ENCODE data around the gene EGFLAM.

Gene EGFLAM

GRCh38 chr5:38446029-38446522, 187.7 kb downstream of the EGFLAM start:
- DNase-seq (ENCODE audit: extremely low read depth, low read depth) = no peak

GRCh38 chr5:38447056-38447455, 188.7 kb downstream of the EGFLAM start:
- TF ChIP-seq CTCF (IDR thresholded peaks at IDR 0.05; ENCODE audit: low read depth, low read length) = no peak
- DNase-seq (ENCODE audit: extremely low read depth, low read depth) = no peak

More at GRCh38 chr5:38446029-38446522, 187.7 kb downstream of the EGFLAM start:
- TF ChIP-seq CTCF (IDR thresholded peaks at IDR 0.05; ENCODE audit: low read depth, low read length) = no peak

GRCh38 chr5:38447786-38448185, 189.4 kb downstream of the EGFLAM start:
- no peak for TF ChIP-seq CTCF (IDR thresholded peaks at IDR 0.05; ENCODE audit: low read depth, low read length)
- DNase-seq (ENCODE audit: extremely low read depth, low read depth) = peak; percentile 59

- no peak for DNase-seq (ENCODE audit: extremely low read depth, low read depth)
- no peak for TF ChIP-seq CTCF (IDR thresholded peaks at IDR 0.05; ENCODE audit: low read depth, low read length)
These were observed 190.4 kb downstream of the EGFLAM start for GRCh38 chr5:38448568-38449350.

- TF ChIP-seq CTCF (IDR thresholded peaks at IDR 0.05; ENCODE audit: low read depth, low read length) = no peak
- no peak for DNase-seq (ENCODE audit: extremely low read depth, low read depth)
These were observed 192.3 kb downstream of the EGFLAM start for GRCh38 chr5:38450627-38451026.

- no peak for DNase-seq (ENCODE audit: extremely low read depth, low read depth)
- no peak for TF ChIP-seq CTCF (IDR thresholded peaks at IDR 0.05; ENCODE audit: low read depth, low read length)
These were observed 192.8 kb downstream of the EGFLAM start for GRCh38 chr5:38451074-38451725.

- DNase-seq (ENCODE audit: extremely low read depth, low read depth) = no peak
- no peak for TF ChIP-seq CTCF (IDR thresholded peaks at IDR 0.05; ENCODE audit: low read depth, low read length)
These were observed 193.8 kb downstream of the EGFLAM start for GRCh38 chr5:38452201-38452600.
